MCF 10A (cell line): ENCODE data around the gene GPR35. TPM values are rescaled to one million over a fixed set of nuclear protein-coding genes. Genes with fewer than 3 reads are reported as not detected.

ENCODE experiments used
- BruUV-seq: library from RNA; stranded (reverse); fragments of 400-500 nt; replicated peaks from 2 replicates; lab custom pipeline; 2021; lab: Mats Ljungman, UMichigan
- CTCF ChIA-PET: fragments of 300-600 bp; sonication (Branson Sonifier 250); formaldehyde crosslinking; extraction: SDS; loops from one replicate; lab custom pipeline; 2021; ENCODE audit warnings: antibody characterized with exemption, inconsistent platforms; lab: Yijun Ruan, JAX
- POLR2A ChIA-PET: fragments of 300-600, 350-650 bp; sonication (Branson Sonifier 250); formaldehyde crosslinking; extraction: SDS; loops from one replicate; lab custom pipeline; 2020; ENCODE audit warnings: antibody characterized with exemption, inconsistent platforms; lab: Yijun Ruan, JAX
- DNase-seq: peaks from one replicate; pipeline ENCODE4 v3.0.0-alpha.2; 2018; ENCODE audit not compliant: unreplicated experiment
- H3K27ac Mint-ChIP-seq: one replicate; pipeline ENCODE4 v1.8.0; 2022; ENCODE audit warnings: mild to moderate bottlenecking, low read depth, mixed read lengths; ENCODE audit not compliant: unreplicated experiment
- H3K27me3 Mint-ChIP-seq: one replicate; pipeline ENCODE4 v1.8.0; 2022; ENCODE audit warnings: mixed read lengths; ENCODE audit not compliant: insufficient read depth, unreplicated experiment
- H3K36me3 Mint-ChIP-seq: one replicate; pipeline ENCODE4 v1.8.0; 2022; ENCODE audit warnings: mild to moderate bottlenecking, moderate library complexity, mixed read lengths; ENCODE audit not compliant: insufficient read depth, unreplicated experiment
- H3K4me1 Mint-ChIP-seq: one replicate; pipeline ENCODE4 v1.8.0; 2022; ENCODE audit warnings: mixed read lengths; ENCODE audit not compliant: insufficient read depth, unreplicated experiment
- H3K4me3 Mint-ChIP-seq: one replicate; pipeline ENCODE4 v1.8.0; 2022; ENCODE audit warnings: mild to moderate bottlenecking, moderate library complexity, mixed read lengths; ENCODE audit not compliant: unreplicated experiment
- H3K9me3 Mint-ChIP-seq: one replicate; pipeline ENCODE4 v1.8.0; 2022; ENCODE audit warnings: mixed read lengths; ENCODE audit not compliant: unreplicated experiment
- CTCF ChIP-seq: fragments of 200-600 bp; IDR thresholded peaks from one replicate; pipeline ENCODE4 v1.8.0; 2022; ENCODE audit warnings: antibody characterized with exemption, mild to moderate bottlenecking; ENCODE audit not compliant: unreplicated experiment
- intact Hi-C: fragments of 100-400 bp; cut with micrococcal nuclease; formaldehyde crosslinking; loops from 2 replicates; pipeline ENCODE4 v1.14.1; 2022
- total RNA-seq: library from RNA; stranded (reverse); gene quantifications from 2 replicates; pipeline ENCODE4 v1.2.3, GENCODE V29; 2022

Gene GPR35
- total RNA-seq, 1 experiment from 2014 or later: 0.42 TPM

GRCh38 chr2:240637116-240637900 lies 12.0 kb downstream of the GPR35 start:
- Mint-ChIP-seq H3K36me3 (no peaks in the 10 kb centered on the region), H3K9me3 (peaks cover 14% of the 10 kb centered on the region), H3K27me3 (peaks cover 11% of the 10 kb centered on the region), H3K4me1 (no peaks in the 10 kb centered on the region), H3K27ac (no peak overlapping the region), H3K4me3 (no peak overlapping the region)
- intact Hi-C loops: no loop called here
- no TSS peak for BruUV-seq
- POLR2A ChIA-PET: no interaction called here
- CTCF ChIA-PET: interaction anchor here (0.6 kb wide), 1 partner anchor 23 kb away, joined by 3 read pairs; no protein-coding TSS in a partner anchor
- TF ChIP-seq CTCF: no peak
- no peak for DNase-seq

DNA sequence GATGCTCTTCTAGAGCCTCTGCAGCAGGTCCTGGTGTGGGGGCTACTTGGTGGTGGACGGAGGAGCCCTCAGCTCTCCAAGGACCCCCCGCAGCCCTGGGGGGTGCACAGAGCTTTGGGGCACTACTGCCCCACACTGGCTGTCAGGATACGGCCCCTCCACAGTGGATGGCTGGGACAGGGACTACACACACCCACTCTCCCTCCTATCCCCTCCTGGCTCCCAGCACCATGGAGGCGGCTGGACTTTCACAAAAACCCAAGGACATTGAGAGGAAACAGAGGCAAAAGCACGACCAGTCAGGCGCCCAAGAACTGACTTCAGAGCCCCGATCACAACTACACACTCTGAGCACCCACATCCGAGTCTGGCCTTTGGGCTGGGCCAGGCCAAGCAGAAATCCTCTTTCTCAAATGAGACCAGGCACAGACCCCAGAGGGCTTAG lies 12.6 kb downstream of the GPR35 start:
- ChIA-PET POLR2A (no interaction called here), CTCF (no interaction called here)
- no TSS peak for BruUV-seq
- no peak overlapping the region for H3K4me3 Mint-ChIP-seq
- no peaks in the 10 kb centered on the region for H3K36me3 Mint-ChIP-seq
- no peak for DNase-seq
- no peaks in the 10 kb centered on the region for H3K4me1 Mint-ChIP-seq
- peaks cover 11% of the 10 kb centered on the region for H3K27me3 Mint-ChIP-seq
- H3K9me3 Mint-ChIP-seq: peaks cover 10% of the 10 kb centered on the region
- H3K27ac Mint-ChIP-seq: no peak overlapping the region
- TF ChIP-seq CTCF: no peak
- intact Hi-C loops: no loop called here

DNA sequence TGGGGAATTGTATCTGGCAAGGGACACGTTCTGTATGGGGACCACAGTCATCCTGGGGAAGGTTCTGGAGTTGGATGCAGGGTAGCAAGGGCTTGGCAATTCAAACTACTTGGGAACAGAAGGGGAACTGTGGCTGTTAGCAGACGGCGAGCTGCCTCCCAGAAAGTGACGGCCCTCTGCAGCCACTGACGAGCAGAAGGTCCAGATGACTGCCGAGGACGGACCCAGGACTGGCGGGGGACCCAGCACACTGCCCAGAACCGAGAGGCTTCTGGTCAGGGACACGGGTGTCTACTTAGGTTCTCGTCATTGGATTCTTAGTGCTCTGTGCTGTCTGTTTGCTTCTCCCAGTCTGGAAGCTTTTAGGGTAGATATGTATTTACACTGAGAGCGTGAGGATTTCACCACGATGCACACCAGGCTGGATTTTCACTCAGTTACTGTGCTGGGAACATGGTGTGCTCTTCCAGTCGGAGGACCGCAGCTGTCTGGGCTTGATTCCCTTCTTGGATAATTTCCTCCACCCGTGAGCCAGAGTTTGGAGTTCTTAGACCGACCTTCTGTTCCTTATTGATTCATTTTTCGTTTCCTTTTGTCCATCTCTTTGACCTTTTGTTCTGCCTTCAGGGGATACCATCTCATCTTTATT lies 13.4 kb downstream of the GPR35 start:
- TF ChIP-seq CTCF: no peak
- Mint-ChIP-seq H3K27ac (no peak overlapping the region), H3K36me3 (no peaks in the 10 kb centered on the region), H3K27me3 (peaks cover 18% of the 10 kb centered on the region), H3K4me3 (no peak overlapping the region), H3K4me1 (no peaks in the 10 kb centered on the region), H3K9me3 (peaks cover 3% of the 10 kb centered on the region)
- ChIA-PET CTCF (interaction anchor here (0.6 kb wide), 1 partner anchor 1762 kb away, joined by 3 read pairs; no protein-coding TSS in a partner anchor), POLR2A (interaction anchor here (0.6 kb wide), 1 partner anchor 200 kb away, joined by 3 read pairs; no protein-coding TSS in a partner anchor)
- intact Hi-C loops: no loop called here
- no TSS peak for BruUV-seq
- DNase-seq: no peak

- Mint-ChIP-seq H3K9me3 (no peaks in the 10 kb centered on the region), H3K27ac (no peak overlapping the region), H3K4me1 (no peaks in the 10 kb centered on the region), H3K27me3 (peaks cover 27% of the 10 kb centered on the region), H3K36me3 (no peaks in the 10 kb centered on the region), H3K4me3 (no peak overlapping the region)
- no peak for TF ChIP-seq CTCF
- POLR2A ChIA-PET: no interaction called here
- intact Hi-C loops: no loop called here
- no TSS peak for BruUV-seq
- CTCF ChIA-PET: interaction anchor here (0.6 kb wide), 1 partner anchor 1763 kb away, joined by 3 read pairs; no protein-coding TSS in a partner anchor
- DNase-seq: no peak
Observed at GRCh38 chr2:240639566-240639965, 14.3 kb downstream of the GPR35 start.
